ENCODE measurements around the gene DPP10.

- TF ChIP-seq POLR2AphosphoS5 (IDR thresholded peaks at IDR 0.05; ENCODE audit: low read depth, low read length) (no peak), POLR2A (IDR thresholded peaks at IDR 0.05; ENCODE audit: low read depth, low read length) (no peak)
Observed at GRCh38 chr2:115165529-115166109, 723.2 kb downstream of the DPP10 start.
